Effector CD4-positive, alpha-beta T cell (primary cell): Measurements from ENCODE around the gene MYO10.

Experiments
- DNase-seq: peaks from one replicate; pipeline ENCODE4 v3.0.0-alpha.2; 2020

The MYO10 gene

GRCh38 chr5:16809010-16809394 is 127.1 kb downstream of the MYO10 start:
- no peak for DNase-seq

- DNase-seq: no peak
These were observed 128.1 kb downstream of the MYO10 start for GRCh38 chr5:16808021-16808420.

- no peak for DNase-seq
These were observed 128.6 kb downstream of the MYO10 start for GRCh38 chr5:16807547-16807864.

- DNase-seq: no peak
These were observed 129.2 kb downstream of the MYO10 start for GRCh38 chr5:16806711-16807546.

GRCh38 chr5:16805486-16805885 is 130.6 kb downstream of the MYO10 start:
- no peak for DNase-seq

GRCh38 chr5:16803831-16804230 is 132.3 kb downstream of the MYO10 start:
- DNase-seq: no peak

GRCh38 chr5:16800477-16800876 is 135.6 kb downstream of the MYO10 start:
- no peak for DNase-seq

GRCh38 chr5:16799796-16800195 is 136.3 kb downstream of the MYO10 start:
- no peak for DNase-seq

GRCh38 chr5:16797951-16798350 is 138.1 kb downstream of the MYO10 start:
- no peak for DNase-seq

- DNase-seq: no peak
These were observed 141.7 kb downstream of the MYO10 start for GRCh38 chr5:16794269-16794913.

- no peak for DNase-seq
These were observed 143.4 kb downstream of the MYO10 start for GRCh38 chr5:16792598-16793275.

- DNase-seq: no peak
These were observed 144.0 kb downstream of the MYO10 start for GRCh38 chr5:16791904-16792597.

- no peak for DNase-seq
These were observed 144.9 kb downstream of the MYO10 start for GRCh38 chr5:16791036-16791705.

GRCh38 chr5:16788957-16789356 is 147.1 kb downstream of the MYO10 start:
- DNase-seq: no peak

GRCh38 chr5:16787278-16787677 is 148.8 kb downstream of the MYO10 start:
- DNase-seq: no peak

GRCh38 chr5:16784843-16785791 is 151.0 kb downstream of the MYO10 start:
- no peak for DNase-seq

- DNase-seq: no peak
These were observed 152.0 kb downstream of the MYO10 start for GRCh38 chr5:16784088-16784487.

- DNase-seq: no peak
These were observed 154.1 kb downstream of the MYO10 start for GRCh38 chr5:16781828-16782626.

GRCh38 chr5:16780325-16780724 is 155.8 kb downstream of the MYO10 start:
- no peak for DNase-seq

- no peak for DNase-seq
These were observed 158.7 kb downstream of the MYO10 start for GRCh38 chr5:16777432-16777831.
